Measurements from ENCODE around the gene TTLL13. TPM values are rescaled to one million over a fixed set of nuclear protein-coding genes. Genes with fewer than 3 reads are reported as not detected.

TTLL13 gene
- total RNA-seq, 1 experiment from 2014 or later = not detected

- Histone ChIP-seq H3K27me3 (ENCODE audit: low read length) (no peaks in the 10 kb centered on the region), H3K4me2 (ENCODE audit: low read length) (peak overlapping the region; percentile 89), H3K4me1 (ENCODE audit: insufficient read depth, low read length) (peaks cover 27% of the 10 kb centered on the region), H3F3A (ENCODE audit: low read length, unreplicated experiment) (no peaks in the 10 kb centered on the region), H3K9me3 (ENCODE audit: low read length) (no peaks in the 10 kb centered on the region), H3K9me2 (replicated peaks; ENCODE audit: low read length) (no peaks in the 10 kb centered on the region), H3K27ac (ENCODE audit: low read length) (peak overlapping the region; percentile 89), H3K36me3 (ENCODE audit: low read depth, low read length) (peaks cover 36% of the 10 kb centered on the region), H3K79me2 (ENCODE audit: low read length) (peaks cover 46% of the 10 kb centered on the region), H3K9ac (ENCODE audit: low read length) (peak overlapping the region; percentile 91; the same call in 1 of the 2 replicates), H2AFZ (ENCODE audit: low read length) (no peak overlapping the region), H3K4me3 (ENCODE audit: low read length) (peak overlapping the region; percentile 92), H4K20me1 (ENCODE audit: low read length) (no peaks in the 10 kb centered on the region)
- DNase-seq (peak; percentile 47), ATAC-seq (no peak; the same call in 1 of the 2 replicates)
- intact Hi-C loops (cut with micrococcal nuclease) = loop anchor here (5.0 kb wide), 2 partner anchors 36 to 89 kb away; partner anchors contain the start of gene NGRN
- ChIA-PET POLR2A (ENCODE audit: unreplicated experiment) (no interaction called here), CTCF (interaction anchor here (2.7 kb wide), 1 partner anchor 88 kb away, joined by 9 read pairs; no protein-coding TSS in a partner anchor)
- no peak for TF ChIP-seq EZH2 (IDR thresholded peaks at IDR 0.05; ENCODE audit: low read length, unreplicated experiment)
- TF ChIP-seq, protein P1, sequence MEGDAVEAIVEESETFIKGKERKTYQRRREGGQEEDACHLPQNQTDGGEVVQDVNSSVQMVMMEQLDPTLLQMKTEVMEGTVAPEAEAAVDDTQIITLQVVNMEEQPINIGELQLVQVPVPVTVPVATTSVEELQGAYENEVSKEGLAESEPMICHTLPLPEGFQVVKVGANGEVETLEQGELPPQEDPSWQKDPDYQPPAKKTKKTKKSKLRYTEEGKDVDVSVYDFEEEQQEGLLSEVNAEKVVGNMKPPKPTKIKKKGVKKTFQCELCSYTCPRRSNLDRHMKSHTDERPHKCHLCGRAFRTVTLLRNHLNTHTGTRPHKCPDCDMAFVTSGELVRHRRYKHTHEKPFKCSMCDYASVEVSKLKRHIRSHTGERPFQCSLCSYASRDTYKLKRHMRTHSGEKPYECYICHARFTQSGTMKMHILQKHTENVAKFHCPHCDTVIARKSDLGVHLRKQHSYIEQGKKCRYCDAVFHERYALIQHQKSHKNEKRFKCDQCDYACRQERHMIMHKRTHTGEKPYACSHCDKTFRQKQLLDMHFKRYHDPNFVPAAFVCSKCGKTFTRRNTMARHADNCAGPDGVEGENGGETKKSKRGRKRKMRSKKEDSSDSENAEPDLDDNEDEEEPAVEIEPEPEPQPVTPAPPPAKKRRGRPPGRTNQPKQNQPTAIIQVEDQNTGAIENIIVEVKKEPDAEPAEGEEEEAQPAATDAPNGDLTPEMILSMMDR (conservative IDR thresholded peaks at IDR 0.05; ENCODE audit: low read depth, low read length) = no peak
- TF ChIP-seq EZH2phosphoT487 (IDR thresholded peaks at IDR 0.05; ENCODE audit: borderline replicate concordance, low read length) = no peak
- no TSS peak for BruUV-seq (replicated peaks)
Observed at GRCh38 chr15:90231028-90232017, 18.0 kb upstream of the TTLL13 start.

DNA sequence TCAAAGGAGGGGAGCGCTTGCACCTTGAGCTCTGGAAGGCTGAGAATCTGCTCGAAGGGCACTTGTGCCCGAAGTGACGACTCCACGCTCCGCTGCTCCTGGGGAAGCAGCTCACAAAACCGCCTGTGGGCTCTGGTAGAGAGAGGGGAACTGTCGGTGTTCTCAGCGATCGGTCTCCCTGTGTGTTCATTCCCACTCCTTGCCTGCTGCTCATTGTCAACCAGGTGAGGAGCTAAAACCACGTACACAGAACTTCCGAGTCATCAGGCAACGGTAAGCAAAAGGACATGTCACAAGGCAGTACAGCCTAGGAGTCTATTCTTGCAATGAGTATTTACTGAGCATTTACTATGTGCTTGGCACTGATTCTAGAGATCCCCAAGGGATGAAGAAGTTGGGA, 17.2 kb upstream of the TTLL13 start:
- H3F3A ChIP-seq (ENCODE audit: low read length, unreplicated experiment) = no peaks in the 10 kb centered on the region
- H3K27ac ChIP-seq (ENCODE audit: low read length) = peak overlapping the region; percentile 89
- no peaks in the 10 kb centered on the region for H4K20me1 ChIP-seq (ENCODE audit: low read length)
- ChIA-PET CTCF (interaction anchor here (2.7 kb wide), 1 partner anchor 89 kb away, joined by 9 read pairs; no protein-coding TSS in a partner anchor), POLR2A (ENCODE audit: unreplicated experiment) (interaction anchor here (0.5 kb wide), 1 partner anchor 1144 kb away, joined by 3 read pairs; the partner anchor contains the start of gene ABHD2)
- H3K36me3 ChIP-seq (ENCODE audit: low read depth, low read length) = peaks cover 31% of the 10 kb centered on the region
- no TSS peak for BruUV-seq (replicated peaks)
- H2AFZ ChIP-seq (ENCODE audit: low read length) = no peak overlapping the region
- no peaks in the 10 kb centered on the region for H3K9me3 ChIP-seq (ENCODE audit: low read length)
- H3K79me2 ChIP-seq (ENCODE audit: low read length) = peaks cover 46% of the 10 kb centered on the region
- no peak for TF ChIP-seq EZH2 (IDR thresholded peaks at IDR 0.05; ENCODE audit: low read length, unreplicated experiment)
- TF ChIP-seq, protein P1 (conservative IDR thresholded peaks at IDR 0.05; ENCODE audit: low read depth, low read length) = no peak
- no peak for TF ChIP-seq EZH2phosphoT487 (IDR thresholded peaks at IDR 0.05; ENCODE audit: borderline replicate concordance, low read length)
- H3K27me3 ChIP-seq (ENCODE audit: low read length) = no peaks in the 10 kb centered on the region
- H3K4me2 ChIP-seq (ENCODE audit: low read length) = peak overlapping the region; percentile 89
- intact Hi-C loops (cut with micrococcal nuclease) = loop anchor here (5.0 kb wide), 2 partner anchors 35 to 90 kb away; partner anchors contain the start of gene NGRN
- H3K4me1 ChIP-seq (ENCODE audit: insufficient read depth, low read length) = peaks cover 27% of the 10 kb centered on the region
- no peak for ATAC-seq
- peak overlapping the region; percentile 91 for H3K9ac ChIP-seq (ENCODE audit: low read length)
- H3K9me2 ChIP-seq (replicated peaks; ENCODE audit: low read length) = no peaks in the 10 kb centered on the region
- DNase-seq = peak; percentile 39
- H3K4me3 ChIP-seq (ENCODE audit: low read length) = peak overlapping the region; percentile 92
